NCI-H1417 treated with DMSO at 0.1 percent for 48 hours (cell line): Measurements from ENCODE around the gene KRT20.
"Not testable (repeated sequence)": the region's sequence is repeated elsewhere in the genome, so short reads cannot be mapped to it uniquely, and the experiment has no call there.

ENCODE experiments used
- DNase-seq: peaks from one replicate; lab custom pipeline; 2025; lab: John Stamatoyannopoulos, UW

The KRT20 gene

GRCh38 chr17:40900809-40901356 lies 15.8 kb upstream of the KRT20 start:
- no peak for DNase-seq

DNA sequence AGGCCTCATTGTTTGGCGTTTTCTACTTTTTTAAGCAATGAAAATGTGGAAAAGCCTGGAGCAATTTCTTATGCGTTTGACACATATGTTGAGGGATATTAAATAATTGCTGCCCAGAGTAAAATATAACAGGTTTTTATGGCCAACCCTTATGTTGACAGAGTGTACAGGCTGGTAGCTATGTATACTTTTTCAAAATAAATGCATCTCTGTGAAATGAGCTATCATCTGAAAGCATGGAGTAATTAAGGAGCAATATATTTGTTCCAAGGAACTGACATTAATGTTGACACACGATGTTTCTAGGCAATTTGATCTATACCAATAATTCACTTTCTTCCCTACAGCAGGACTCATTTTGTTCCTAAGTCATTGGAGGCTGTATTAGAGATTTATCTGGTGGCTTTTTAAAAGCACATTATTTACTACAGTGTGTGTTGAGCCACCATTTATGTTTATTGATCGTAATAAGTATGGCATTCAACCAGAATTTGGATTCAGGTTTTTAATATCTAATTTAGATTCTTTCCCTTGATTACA lies 11.9 kb upstream of the KRT20 start:
- no peak for DNase-seq

- DNase-seq, result no peak
Observed at GRCh38 chr17:40895106-40895730, 10.2 kb upstream of the KRT20 start.

DNA sequence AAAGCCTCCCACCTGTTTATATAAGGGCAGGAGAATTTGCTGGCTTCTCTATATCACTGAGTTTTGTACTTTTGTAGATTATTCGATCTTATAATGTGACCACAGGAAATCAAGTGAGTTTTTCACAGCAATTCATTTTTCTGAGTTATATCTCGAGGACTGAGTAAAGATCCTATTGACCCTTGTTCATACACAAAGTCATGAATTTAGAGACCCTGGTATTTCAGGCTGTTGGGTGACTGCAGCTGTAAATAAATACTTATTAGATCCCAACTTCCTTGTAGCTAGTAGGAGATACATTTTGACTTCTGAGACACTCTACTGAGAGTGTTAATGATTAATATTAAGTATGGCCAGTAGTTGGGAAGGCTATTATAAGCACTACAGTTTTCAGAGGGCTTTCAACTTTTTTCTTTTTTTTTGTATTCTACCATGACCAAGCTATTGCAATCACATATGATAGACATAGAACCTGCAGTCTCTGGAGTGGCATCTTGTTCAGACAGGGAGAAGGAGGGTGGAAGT lies 3.2 kb upstream of the KRT20 start:
- DNase-seq, result no peak

- DNase-seq, result no peak
Observed at GRCh38 chr17:40886090-40886489, 1.0 kb upstream of the KRT20 start.

GRCh38 chr17:40883626-40884334 lies 1.3 kb downstream of the KRT20 start:
- no peak for DNase-seq

DNA sequence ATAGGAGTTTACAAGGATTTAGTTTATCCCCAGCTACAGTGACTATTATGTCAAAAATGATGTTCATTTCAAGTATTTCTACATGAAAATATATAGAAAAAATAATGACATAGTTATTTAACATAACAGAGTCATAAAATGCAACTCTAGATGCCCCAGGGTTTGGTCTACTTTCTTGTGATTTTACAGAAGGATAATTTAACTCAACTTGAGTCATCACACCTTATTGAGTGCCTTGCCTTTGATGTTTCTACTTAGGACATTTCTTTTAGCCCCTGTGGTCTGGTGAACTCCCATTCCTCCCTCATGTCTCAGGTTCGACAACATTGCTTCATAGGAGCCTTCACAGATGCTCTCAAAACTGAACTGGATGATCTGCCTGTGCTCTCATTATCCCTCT lies 2.0 kb downstream of the KRT20 start:
- no peak for DNase-seq

DNA sequence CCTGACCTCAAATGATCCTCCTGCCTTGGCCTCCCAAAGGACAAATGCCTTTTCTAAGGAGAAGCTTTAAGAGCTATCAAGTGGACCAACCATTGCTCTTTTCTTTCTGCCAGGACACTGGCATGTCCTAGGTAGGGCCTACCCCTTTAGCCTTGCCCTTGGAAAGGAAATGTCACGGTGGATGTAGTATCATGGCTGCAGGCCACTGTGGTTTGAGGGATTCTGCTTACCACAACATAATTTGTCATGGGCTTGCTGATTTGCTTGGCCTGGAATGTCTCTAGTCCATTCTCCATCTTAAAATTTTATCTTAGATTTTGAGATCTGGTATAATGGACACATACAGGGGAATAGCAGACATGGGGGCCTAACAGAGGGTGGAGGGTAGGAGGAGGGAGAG lies 6.0 kb downstream of the KRT20 start:
- no peak for DNase-seq

- DNase-seq, result no peak
Observed at GRCh38 chr17:40878044-40878443, 7.0 kb downstream of the KRT20 start.

GRCh38 chr17:40873801-40874200 lies 11.2 kb downstream of the KRT20 start:
- no peak for DNase-seq

DNA sequence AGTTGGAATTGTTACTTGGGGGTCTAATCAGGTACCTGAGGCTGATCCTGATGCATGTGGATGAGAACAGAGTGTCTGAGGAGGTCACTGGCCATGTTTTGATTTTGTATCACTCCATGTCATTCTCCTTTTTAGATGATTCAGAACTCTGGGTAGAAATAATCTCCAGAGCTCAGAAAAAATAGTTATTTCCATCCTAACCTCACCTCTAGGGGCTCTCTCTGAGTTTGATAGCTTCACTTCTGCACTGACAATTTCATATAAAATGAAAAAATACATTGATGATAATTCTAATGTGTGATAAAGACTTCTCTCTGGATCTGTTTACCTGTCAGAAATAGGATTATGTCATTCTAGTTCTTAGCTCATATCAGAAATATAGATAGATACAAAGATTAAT lies 11.8 kb downstream of the KRT20 start:
- no peak for DNase-seq

DNA sequence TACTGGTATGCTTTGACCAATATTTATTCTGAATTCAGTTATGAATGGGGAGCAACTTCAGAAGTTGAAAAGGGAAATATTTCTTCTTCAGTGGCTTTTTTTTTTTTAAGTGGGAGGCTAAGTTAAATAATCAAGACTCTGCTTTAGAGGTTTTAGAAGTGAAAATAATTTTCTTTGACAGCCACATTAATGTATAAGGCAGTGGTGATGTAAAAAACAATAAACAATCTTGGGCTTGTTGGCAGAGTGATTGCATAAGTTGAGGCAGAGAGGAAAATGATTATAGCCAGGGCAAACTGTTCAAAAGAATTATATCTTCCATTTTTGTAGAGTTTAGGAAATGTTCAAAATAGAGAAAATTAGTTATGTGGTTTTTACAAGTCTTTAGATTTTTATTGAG lies 12.6 kb downstream of the KRT20 start:
- DNase-seq, result no peak

DNA sequence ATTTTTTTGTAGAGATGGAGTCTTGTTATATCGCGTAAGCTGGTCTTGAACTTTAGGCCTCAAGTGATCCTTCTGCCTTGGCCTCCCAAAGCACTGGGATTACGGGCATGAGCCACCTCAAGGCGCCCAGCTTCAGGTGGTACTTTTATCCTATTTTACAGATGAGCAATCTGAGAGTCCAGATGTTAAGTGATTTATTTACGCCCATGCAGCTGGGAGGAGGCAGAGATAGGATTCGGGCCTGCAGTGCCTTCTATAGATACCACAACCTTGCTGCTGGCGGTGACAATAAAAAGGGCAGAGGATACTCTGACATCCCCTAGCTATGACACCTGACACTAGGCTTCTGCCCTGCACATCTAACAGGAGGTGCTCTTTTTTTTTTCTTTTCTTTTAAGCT lies 13.7 kb downstream of the KRT20 start:
- no peak for DNase-seq

GRCh38 chr17:40870136-40870535 lies 14.9 kb downstream of the KRT20 start:
- DNase-seq, result no peak

- DNase-seq, result no peak
Observed at GRCh38 chr17:40866838-40867237, 18.2 kb downstream of the KRT20 start, which contains the start of gene KRT12. Gene KRT12 (minus strand): TSS chr17:40867223. CDS start chr17:40867186, 37 bp downstream.

- no peak for DNase-seq
Observed at GRCh38 chr17:40864661-40865390, 20.2 kb downstream of the KRT20 start.

GRCh38 chr17:40862985-40863733 lies 21.9 kb downstream of the KRT20 start:
- no peak for DNase-seq

DNA sequence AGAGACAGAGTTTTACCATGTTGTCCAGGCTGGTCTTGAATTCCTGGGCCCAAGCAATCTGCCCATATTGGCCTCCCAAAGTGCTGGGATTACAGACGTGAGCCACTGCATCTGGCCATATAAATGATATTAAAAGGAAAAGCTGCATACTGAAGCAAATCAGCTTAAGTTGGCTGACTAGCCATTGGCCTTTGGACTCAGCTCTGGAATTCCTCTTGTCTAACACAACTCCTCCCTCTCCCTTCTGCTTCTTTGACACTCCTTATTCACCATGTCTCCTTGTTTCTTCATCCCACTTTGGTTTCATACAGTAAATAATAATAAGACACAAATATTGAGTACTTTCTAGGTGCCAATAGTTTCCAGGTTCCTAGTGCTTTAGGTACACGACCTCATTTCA lies 25.5 kb downstream of the KRT20 start:
- DNase-seq, result no peak

GRCh38 chr17:40858667-40859066 lies 26.4 kb downstream of the KRT20 start:
- DNase-seq, result not testable (repeated sequence)

GRCh38 chr17:40857535-40857934 lies 27.5 kb downstream of the KRT20 start:
- DNase-seq, result no peak

DNA sequence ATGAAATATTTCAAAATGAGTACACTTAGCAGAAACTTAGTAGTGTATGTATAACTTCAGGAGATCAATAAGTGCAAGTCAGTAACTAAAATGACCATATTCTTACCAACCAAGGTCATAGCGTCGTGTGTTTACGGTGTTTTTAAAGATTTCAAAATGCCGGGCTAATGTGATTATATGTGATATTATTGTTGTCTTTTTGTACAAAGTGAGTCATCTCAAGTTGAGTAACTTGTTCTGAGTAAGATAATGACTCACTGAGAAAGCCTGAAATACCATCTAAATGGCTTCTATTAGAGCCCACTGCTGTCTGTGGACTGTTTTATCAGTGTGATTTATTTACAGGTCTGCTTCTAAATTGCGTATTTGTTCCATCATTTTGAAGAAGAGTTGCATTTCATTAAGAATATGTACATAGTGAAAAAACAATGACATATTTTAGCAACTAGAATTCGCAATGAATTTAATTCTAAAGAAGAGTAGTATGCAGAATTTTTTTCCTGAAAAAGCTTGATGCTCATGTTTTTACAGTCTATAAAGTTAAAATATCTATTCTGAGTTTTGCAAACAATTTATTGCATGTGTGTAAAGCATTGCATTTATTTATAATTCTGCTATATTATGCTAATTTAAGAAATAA lies 30.7 kb downstream of the KRT20 start:
- DNase-seq, result no peak
